Osteocyte (in vitro differentiated cells): ENCODE data around the gene KDM2B. TPM values are rescaled to one million over a fixed set of nuclear protein-coding genes. Genes with fewer than 3 reads are reported as not detected.

Source experiments
- DNase-seq: peaks from one replicate; pipeline ENCODE4 v3.0.0; 2021; ENCODE audit warnings: mixed read lengths; ENCODE audit not compliant: unreplicated experiment; ENCODE audit errors: extremely low spot score
- H3K27ac Mint-ChIP-seq: one replicate; pipeline ENCODE4 v1.8.0; 2021; ENCODE audit warnings: mild to moderate bottlenecking, mixed read lengths; ENCODE audit not compliant: unreplicated experiment
- H3K27me3 Mint-ChIP-seq: one replicate; pipeline ENCODE4 v1.8.0; 2021; ENCODE audit warnings: mixed read lengths; ENCODE audit not compliant: unreplicated experiment
- H3K36me3 Mint-ChIP-seq: one replicate; pipeline ENCODE4 v1.8.0; 2021; ENCODE audit warnings: mixed read lengths; ENCODE audit not compliant: unreplicated experiment
- H3K4me1 Mint-ChIP-seq: one replicate; pipeline ENCODE4 v1.8.0; 2021; ENCODE audit warnings: mixed read lengths; ENCODE audit not compliant: unreplicated experiment
- H3K4me3 Mint-ChIP-seq: one replicate; pipeline ENCODE4 v1.8.0; 2021; ENCODE audit warnings: mild to moderate bottlenecking, moderate library complexity, mixed read lengths; ENCODE audit not compliant: unreplicated experiment
- H3K9me3 Mint-ChIP-seq: one replicate; pipeline ENCODE4 v1.8.0; 2021; ENCODE audit warnings: mixed read lengths; ENCODE audit not compliant: unreplicated experiment
- total RNA-seq: library from RNA; stranded (reverse); gene quantifications from 2 replicates; pipeline ENCODE4 v1.2.1, GENCODE V29; 2021
- TF ChIP-seq, protein P1 (sequence below): fragments of 200-600 bp; sonication (generic); IDR thresholded peaks from 2 replicates; pipeline ENCODE4 v1.5.0; 2021; ENCODE audit warnings: antibody characterized with exemption, mild to moderate bottlenecking, moderate library complexity

The KDM2B gene
- total RNA-seq, 1 donor from 2014 or later, result 31.9 TPM

DNA sequence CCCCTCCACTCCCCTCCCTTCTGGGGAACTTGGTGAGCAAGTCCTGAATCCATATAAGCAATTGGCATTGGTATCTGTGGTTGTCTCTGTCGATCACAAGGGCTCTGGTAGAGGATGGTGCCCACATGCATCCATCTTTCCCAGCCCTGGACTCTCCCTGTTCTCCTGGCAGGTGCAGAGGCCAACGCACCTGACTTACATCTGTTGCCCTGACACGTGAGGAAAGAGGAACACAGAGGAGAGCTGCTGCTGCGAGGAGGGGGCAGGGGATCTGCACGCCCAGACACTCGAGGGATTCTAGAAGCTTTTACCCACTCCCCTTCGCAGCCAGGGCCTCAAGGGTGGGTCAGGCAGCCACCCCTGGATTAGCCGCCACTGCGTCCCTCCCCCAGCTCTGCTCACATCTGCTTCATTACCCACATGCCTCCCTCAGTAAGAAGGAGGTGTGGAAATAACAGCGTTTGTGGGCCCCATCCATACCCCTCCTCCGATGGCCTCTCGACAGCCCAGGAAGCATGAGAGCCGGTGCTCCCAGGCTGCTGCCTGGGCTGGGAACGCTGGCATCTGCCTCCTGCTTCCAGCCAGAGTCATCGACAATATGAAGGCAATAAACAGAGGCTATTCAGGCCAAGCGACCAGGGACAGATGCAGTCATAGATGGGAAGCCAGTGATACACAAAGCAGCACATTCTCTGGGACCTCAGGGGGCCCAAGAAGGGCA is 56.5 kb downstream of the KDM2B start:
- Mint-ChIP-seq H3K27me3 (no peaks in the 10 kb centered on the region), H3K9me3 (no peaks in the 10 kb centered on the region), H3K27ac (no peak overlapping the region), H3K4me1 (peaks cover 3% of the 10 kb centered on the region), H3K4me3 (no peak overlapping the region), H3K36me3 (peaks cover 5% of the 10 kb centered on the region)
- no peak for DNase-seq
- TF ChIP-seq, protein P1, sequence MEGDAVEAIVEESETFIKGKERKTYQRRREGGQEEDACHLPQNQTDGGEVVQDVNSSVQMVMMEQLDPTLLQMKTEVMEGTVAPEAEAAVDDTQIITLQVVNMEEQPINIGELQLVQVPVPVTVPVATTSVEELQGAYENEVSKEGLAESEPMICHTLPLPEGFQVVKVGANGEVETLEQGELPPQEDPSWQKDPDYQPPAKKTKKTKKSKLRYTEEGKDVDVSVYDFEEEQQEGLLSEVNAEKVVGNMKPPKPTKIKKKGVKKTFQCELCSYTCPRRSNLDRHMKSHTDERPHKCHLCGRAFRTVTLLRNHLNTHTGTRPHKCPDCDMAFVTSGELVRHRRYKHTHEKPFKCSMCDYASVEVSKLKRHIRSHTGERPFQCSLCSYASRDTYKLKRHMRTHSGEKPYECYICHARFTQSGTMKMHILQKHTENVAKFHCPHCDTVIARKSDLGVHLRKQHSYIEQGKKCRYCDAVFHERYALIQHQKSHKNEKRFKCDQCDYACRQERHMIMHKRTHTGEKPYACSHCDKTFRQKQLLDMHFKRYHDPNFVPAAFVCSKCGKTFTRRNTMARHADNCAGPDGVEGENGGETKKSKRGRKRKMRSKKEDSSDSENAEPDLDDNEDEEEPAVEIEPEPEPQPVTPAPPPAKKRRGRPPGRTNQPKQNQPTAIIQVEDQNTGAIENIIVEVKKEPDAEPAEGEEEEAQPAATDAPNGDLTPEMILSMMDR, result no peak

DNA sequence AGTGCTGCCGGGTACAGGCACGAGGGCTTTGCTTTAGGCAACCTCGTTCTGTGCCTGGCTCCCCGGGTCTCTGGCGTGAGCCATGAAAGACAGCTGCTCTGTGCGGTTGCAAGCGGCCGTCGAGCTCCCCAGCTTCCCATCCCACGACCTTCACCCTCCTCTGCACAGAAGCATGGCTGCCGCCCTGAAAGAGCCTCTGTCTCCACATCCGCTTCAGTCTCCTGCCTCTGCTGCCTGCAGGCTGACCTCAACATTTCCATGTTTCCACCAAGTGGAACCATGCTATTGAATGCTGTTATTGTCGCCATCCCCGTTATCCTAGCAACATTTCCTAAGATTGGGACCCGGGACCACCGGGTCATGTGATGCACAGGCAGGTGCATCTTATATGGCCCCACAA is 57.1 kb downstream of the KDM2B start:
- no peak for DNase-seq
- Mint-ChIP-seq H3K27ac (no peak overlapping the region), H3K9me3 (no peaks in the 10 kb centered on the region), H3K4me1 (peaks cover 3% of the 10 kb centered on the region), H3K36me3 (peaks cover 5% of the 10 kb centered on the region), H3K27me3 (no peaks in the 10 kb centered on the region), H3K4me3 (no peak overlapping the region)
- TF ChIP-seq, protein P1, result no peak

- Mint-ChIP-seq H3K36me3 (peaks cover 5% of the 10 kb centered on the region), H3K27ac (no peak overlapping the region), H3K4me1 (peaks cover 3% of the 10 kb centered on the region), H3K9me3 (no peaks in the 10 kb centered on the region), H3K4me3 (no peak overlapping the region), H3K27me3 (no peaks in the 10 kb centered on the region)
- DNase-seq, result no peak
- TF ChIP-seq, protein P1, result no peak
Observed at GRCh38 chr12:121522971-121523370, 57.9 kb downstream of the KDM2B start.

- no peak overlapping the region for H3K4me3 Mint-ChIP-seq
- H3K9me3 Mint-ChIP-seq, result no peaks in the 10 kb centered on the region
- H3K4me1 Mint-ChIP-seq, result peaks cover 3% of the 10 kb centered on the region
- H3K36me3 Mint-ChIP-seq, result peaks cover 5% of the 10 kb centered on the region
- no peak overlapping the region for H3K27ac Mint-ChIP-seq
- no peaks in the 10 kb centered on the region for H3K27me3 Mint-ChIP-seq
- DNase-seq, result no peak
- TF ChIP-seq, protein P1, result no peak
Observed at GRCh38 chr12:121520586-121521086, 60.2 kb downstream of the KDM2B start.

DNA sequence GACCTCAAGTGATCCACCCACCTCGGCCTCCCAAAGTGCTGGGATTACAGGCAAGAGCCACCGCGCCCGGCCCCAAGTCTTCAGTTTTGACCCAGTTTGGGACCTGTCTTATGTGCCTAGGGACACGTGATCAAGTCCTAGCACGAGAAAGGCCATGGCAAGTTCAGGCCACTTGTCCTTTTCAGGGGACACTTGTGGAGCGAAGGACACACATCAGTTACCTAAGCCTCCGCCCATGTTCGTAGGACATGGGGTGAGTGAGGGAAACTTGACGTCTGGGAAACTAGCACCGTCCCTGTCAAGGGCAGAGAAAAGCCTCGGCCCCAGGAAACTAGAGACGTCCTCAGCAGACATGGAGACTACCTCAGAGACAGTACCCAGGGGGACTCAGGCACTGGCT is 60.7 kb downstream of the KDM2B start:
- no peak overlapping the region for H3K27ac Mint-ChIP-seq
- DNase-seq, result no peak
- H3K9me3 Mint-ChIP-seq, result no peaks in the 10 kb centered on the region
- no peaks in the 10 kb centered on the region for H3K27me3 Mint-ChIP-seq
- peaks cover 5% of the 10 kb centered on the region for H3K36me3 Mint-ChIP-seq
- peaks cover 3% of the 10 kb centered on the region for H3K4me1 Mint-ChIP-seq
- H3K4me3 Mint-ChIP-seq, result no peak overlapping the region
- TF ChIP-seq, protein P1, result no peak
